OCI-LY7 (cell line): ENCODE results near the gene IL1RAPL2. TPM values are rescaled to one million over a fixed set of nuclear protein-coding genes. Genes with fewer than 3 reads are reported as not detected.

Source experiments
- BruUV-seq: library from RNA; stranded (reverse); fragments of 400-500 nt; replicated peaks from 2 replicates; lab custom pipeline; 2021; lab: Mats Ljungman, UMichigan
- CTCF ChIA-PET: fragments of 300-600 bp; sonication (Branson Sonifier 250); formaldehyde crosslinking; loops from one replicate; lab custom pipeline; 2022; ENCODE audit warnings: antibody characterized with exemption; ENCODE audit not compliant: unreplicated experiment; lab: Charles Lee
- POLR2A ChIA-PET: fragments of 300-600 bp; sonication (Branson Sonifier 250); formaldehyde crosslinking; loops from one replicate; lab custom pipeline; 2022; ENCODE audit warnings: antibody characterized with exemption; lab: Charles Lee
- DNase-seq: peaks from one replicate; pipeline ENCODE4 v3.0.0-alpha.2; 2015; ENCODE audit warnings: low spot score
- H2AFZ ChIP-seq: fragments of 200-600 bp; sonication (generic), shearing (Covaris generic); 2 replicates; pipeline ENCODE4 v1.6.1; 2014; ENCODE audit warnings: mild to moderate bottlenecking, antibody characterized with exemption, low read length, moderate library complexity
- H3K27ac ChIP-seq: fragments of 200-600 bp; sonication (generic); 2 replicates; pipeline ENCODE4 v1.5.1; 2014; ENCODE audit warnings: mixed run types, low read depth, mild to moderate bottlenecking, moderate library complexity, low read length, inconsistent platforms; ENCODE audit not compliant: poor library complexity, severe bottlenecking
- H3K36me3 ChIP-seq: fragments of 200-600 bp; sonication (generic); 2 replicates; pipeline ENCODE4 v1.6.1; 2014; ENCODE audit warnings: mild to moderate bottlenecking, antibody characterized with exemption, low read length, moderate library complexity, mixed read lengths; ENCODE audit not compliant: insufficient read depth
- H3K4me1 ChIP-seq: fragments of 200-600 bp; sonication (generic); 2 replicates; pipeline ENCODE4 v1.5.1; 2014; ENCODE audit warnings: mild to moderate bottlenecking, low read length; ENCODE audit not compliant: insufficient read depth, poor library complexity, severe bottlenecking
- H3K4me2 ChIP-seq: fragments of 200-600 bp; sonication (generic); 2 replicates; pipeline ENCODE4 v1.6.1; 2014; ENCODE audit warnings: mild to moderate bottlenecking, low read length
- H3K4me3 ChIP-seq: fragments of 200-600 bp; sonication (generic); 2 replicates; pipeline ENCODE4 v1.5.1; 2014; ENCODE audit warnings: mild to moderate bottlenecking, low read depth, low read length; ENCODE audit not compliant: poor library complexity, severe bottlenecking
- H3K79me2 ChIP-seq: fragments of 200-600 bp; sonication (generic); 2 replicates; pipeline ENCODE4 v1.6.1; 2016; ENCODE audit warnings: low read depth, mild to moderate bottlenecking, low read length, moderate library complexity, mixed read lengths; ENCODE audit not compliant: insufficient read depth
- H3K9me2 ChIP-seq: fragments of 200-600 bp; sonication (generic); 2 replicates; pipeline ENCODE4 v1.6.1; 2016; ENCODE audit warnings: mild to moderate bottlenecking, low read length, mixed read lengths; ENCODE audit not compliant: insufficient read depth
- H3K9me3 ChIP-seq: fragments of 200-600 bp; sonication (generic); 2 replicates; pipeline ENCODE4 v1.6.1; 2014; ENCODE audit warnings: mild to moderate bottlenecking, mixed run types, low read length, mixed read lengths
- H4K20me1 ChIP-seq: fragments of 200-600 bp; sonication (generic); 2 replicates; pipeline ENCODE4 v1.6.1; 2014; ENCODE audit warnings: mild to moderate bottlenecking, antibody characterized with exemption, low read length, moderate library complexity, mixed read lengths; ENCODE audit not compliant: insufficient read depth
- EZH2phosphoT487 ChIP-seq: fragments of 200-600 bp; sonication (generic); IDR thresholded peaks from 2 replicates; pipeline ENCODE4 v1.6.1; 2018; ENCODE audit warnings: low read depth, borderline replicate concordance, mild to moderate bottlenecking, mixed run types, antibody characterized with exemption, low read length, moderate library complexity, mixed read lengths
- intact Hi-C: fragments of 100-400 bp; cut with micrococcal nuclease; formaldehyde crosslinking; loops from one replicate; pipeline ENCODE4 v1.10.0; 2022; ENCODE audit not compliant: unreplicated experiment
- total RNA-seq, 2 experiments: library from RNA; depleted of rRNA in 1 of 2; stranded (reverse); fragments of >200 nt in 1 of 2; shearing (Covaris generic) in 1 of 2; gene quantifications; 2 replicates each; pipeline ENCODE4 v1.2.3, GENCODE V29; 2014 to 2022
- TF ChIP-seq, protein P1 (sequence below): fragments of 200-600 bp; sonication (generic); conservative IDR thresholded peaks from 2 replicates; pipeline ENCODE4 v1.5.1; 2014; ENCODE audit warnings: mild to moderate bottlenecking, antibody characterized with exemption, low read length, moderate library complexity, mixed read lengths

Gene IL1RAPL2
- total RNA-seq, 2 experiments from 2014 or later, result not detected

DNA sequence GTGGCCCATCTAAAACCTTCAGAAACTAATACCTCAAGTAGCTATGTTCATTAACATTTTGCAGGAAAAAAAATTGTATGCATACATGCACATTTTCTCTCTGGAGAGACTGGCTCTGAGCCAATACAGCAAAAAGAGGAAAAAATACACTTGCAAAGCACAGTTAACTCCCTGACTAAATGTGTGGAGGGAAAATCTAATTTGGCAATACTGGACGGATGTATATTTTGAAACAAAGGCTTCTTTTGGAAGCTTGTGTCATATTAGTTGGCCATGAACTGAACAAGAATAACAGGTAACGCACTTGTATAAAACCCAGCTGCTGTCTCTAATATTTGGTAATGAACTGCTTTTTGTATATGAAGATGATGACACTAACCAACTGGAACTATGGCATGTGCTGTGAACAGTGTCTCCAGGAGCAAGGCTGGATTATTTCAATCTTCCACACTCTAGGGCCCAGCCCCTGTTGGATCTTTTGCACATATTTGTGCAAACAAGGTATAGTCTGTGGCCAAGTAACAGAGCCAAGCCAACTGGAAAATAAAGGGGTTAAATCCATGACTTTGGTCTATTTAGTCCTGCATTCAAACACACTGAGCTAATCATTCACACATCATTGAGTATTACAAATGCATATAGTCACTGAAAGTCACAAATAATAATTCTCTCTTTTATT is 1188.4 kb downstream of the IL1RAPL2 start:
- Histone ChIP-seq H3K9me2 (no peaks in the 10 kb centered on the region), H2AFZ (no peak overlapping the region), H3K27ac (no peak overlapping the region), H3K4me1 (no peaks in the 10 kb centered on the region), H3K4me2 (no peak overlapping the region), H3K9me3 (no peaks in the 10 kb centered on the region), H3K79me2 (no peaks in the 10 kb centered on the region), H3K36me3 (no peaks in the 10 kb centered on the region), H3K4me3 (no peak overlapping the region), H4K20me1 (no peaks in the 10 kb centered on the region)
- intact Hi-C loops, result no loop called here
- ChIA-PET CTCF (no interaction called here), POLR2A (no interaction called here)
- no peak for TF ChIP-seq EZH2phosphoT487
- TF ChIP-seq, protein P1, sequence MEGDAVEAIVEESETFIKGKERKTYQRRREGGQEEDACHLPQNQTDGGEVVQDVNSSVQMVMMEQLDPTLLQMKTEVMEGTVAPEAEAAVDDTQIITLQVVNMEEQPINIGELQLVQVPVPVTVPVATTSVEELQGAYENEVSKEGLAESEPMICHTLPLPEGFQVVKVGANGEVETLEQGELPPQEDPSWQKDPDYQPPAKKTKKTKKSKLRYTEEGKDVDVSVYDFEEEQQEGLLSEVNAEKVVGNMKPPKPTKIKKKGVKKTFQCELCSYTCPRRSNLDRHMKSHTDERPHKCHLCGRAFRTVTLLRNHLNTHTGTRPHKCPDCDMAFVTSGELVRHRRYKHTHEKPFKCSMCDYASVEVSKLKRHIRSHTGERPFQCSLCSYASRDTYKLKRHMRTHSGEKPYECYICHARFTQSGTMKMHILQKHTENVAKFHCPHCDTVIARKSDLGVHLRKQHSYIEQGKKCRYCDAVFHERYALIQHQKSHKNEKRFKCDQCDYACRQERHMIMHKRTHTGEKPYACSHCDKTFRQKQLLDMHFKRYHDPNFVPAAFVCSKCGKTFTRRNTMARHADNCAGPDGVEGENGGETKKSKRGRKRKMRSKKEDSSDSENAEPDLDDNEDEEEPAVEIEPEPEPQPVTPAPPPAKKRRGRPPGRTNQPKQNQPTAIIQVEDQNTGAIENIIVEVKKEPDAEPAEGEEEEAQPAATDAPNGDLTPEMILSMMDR, result no peak
- no peak for DNase-seq
- no TSS peak for BruUV-seq

DNA sequence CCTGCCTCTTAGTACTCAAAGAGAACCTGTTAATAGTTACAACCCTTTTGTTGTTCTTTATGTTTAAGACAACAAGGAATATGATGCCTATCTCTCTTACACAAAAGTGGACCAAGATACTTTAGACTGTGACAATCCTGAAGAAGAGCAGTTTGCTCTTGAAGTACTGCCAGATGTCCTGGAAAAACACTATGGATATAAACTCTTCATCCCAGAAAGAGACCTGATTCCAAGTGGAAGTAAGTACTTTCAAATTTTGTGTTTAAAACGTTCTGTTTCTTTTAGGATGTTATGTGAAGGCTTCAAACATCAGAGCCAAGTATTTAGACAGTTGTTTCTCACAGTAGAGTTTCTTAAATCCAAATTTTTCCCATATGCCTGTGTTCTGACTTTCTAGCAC is 1189.1 kb downstream of the IL1RAPL2 start:
- no peak overlapping the region for H3K4me2 ChIP-seq
- POLR2A ChIA-PET, result no interaction called here
- intact Hi-C loops, result no loop called here
- H3K36me3 ChIP-seq, result no peaks in the 10 kb centered on the region
- no peaks in the 10 kb centered on the region for H3K9me3 ChIP-seq
- BruUV-seq, result no TSS peak
- CTCF ChIA-PET, result no interaction called here
- H3K4me1 ChIP-seq, result no peaks in the 10 kb centered on the region
- no peak overlapping the region for H3K4me3 ChIP-seq
- no peaks in the 10 kb centered on the region for H4K20me1 ChIP-seq
- no peak for DNase-seq
- no peaks in the 10 kb centered on the region for H3K9me2 ChIP-seq
- H3K27ac ChIP-seq, result no peak overlapping the region
- no peaks in the 10 kb centered on the region for H3K79me2 ChIP-seq
- no peak overlapping the region for H2AFZ ChIP-seq
- no peak for TF ChIP-seq EZH2phosphoT487
- TF ChIP-seq, protein P1, result no peak

DNA sequence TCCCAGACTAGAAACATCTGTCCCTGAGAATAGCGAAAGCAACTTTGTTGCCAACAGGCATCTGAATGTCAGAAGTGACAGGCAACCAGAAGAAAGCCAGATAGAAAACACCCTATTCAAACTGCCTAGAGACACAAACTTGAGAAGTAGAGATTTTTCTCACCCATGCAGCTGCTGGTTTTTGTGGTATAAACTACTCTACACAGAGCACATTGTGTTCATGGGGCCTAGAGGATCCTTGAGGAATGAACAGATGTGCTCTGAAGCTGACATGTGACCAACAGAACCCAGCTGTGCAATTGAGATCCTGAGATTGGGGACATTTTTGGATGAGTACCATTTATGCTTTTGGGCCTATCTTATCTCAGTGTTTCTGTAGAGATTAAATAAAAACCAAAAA is 1192.8 kb downstream of the IL1RAPL2 start:
- intact Hi-C loops, result no loop called here
- no TSS peak for BruUV-seq

More for the DNA sequence above, 1192.8 kb downstream of the IL1RAPL2 start:
- Histone ChIP-seq H4K20me1 (no peaks in the 10 kb centered on the region), H3K4me1 (no peaks in the 10 kb centered on the region), H3K79me2 (no peaks in the 10 kb centered on the region), H3K27ac (no peak overlapping the region), H3K4me3 (no peak overlapping the region), H3K36me3 (no peaks in the 10 kb centered on the region), H2AFZ (no peak overlapping the region), H3K9me2 (no peaks in the 10 kb centered on the region), H3K4me2 (no peak overlapping the region), H3K9me3 (no peaks in the 10 kb centered on the region)
- TF ChIP-seq EZH2phosphoT487, result no peak
- TF ChIP-seq, protein P1, result no peak
- DNase-seq, result no peak
- CTCF ChIA-PET, result no interaction called here
- POLR2A ChIA-PET, result no interaction called here
